Immature natural killer cell (primary cell): ENCODE data around the gene TTYH1. TPM values are rescaled to one million over a fixed set of nuclear protein-coding genes. Genes with fewer than 3 reads are reported as not detected.
A peak's percentile ranks its signal among the peaks of the same experiment; 100 is the strongest.

ENCODE experiments used
- DNase-seq, 3 donors: peaks; one replicate each; pipeline ENCODE4 v3.0.0; 2022; ENCODE audit warnings: mixed read lengths in 1 of 3
- H3K27ac Mint-ChIP-seq, 6 donors: one replicate each; pipeline ENCODE4 v1.8.0; 2020; ENCODE audit warnings: mixed read lengths in 6 of 6, mild to moderate bottlenecking in 5 of 6, inconsistent platforms in 4 of 6, moderate library complexity in 3 of 6
- H3K27me3 Mint-ChIP-seq, 3 donors: one replicate each; pipeline ENCODE4 v1.8.0; 2020 to 2021; ENCODE audit warnings: low read depth in 3 of 3, mild to moderate bottlenecking in 3 of 3, mixed read lengths in 3 of 3, moderate library complexity in 3 of 3, inconsistent platforms in 1 of 3
- H3K36me3 Mint-ChIP-seq, 3 donors: one replicate each; pipeline ENCODE4 v1.8.0; 2020; ENCODE audit warnings: mixed read lengths in 3 of 3, inconsistent platforms in 2 of 3, mild to moderate bottlenecking in 2 of 3
- H3K4me1 Mint-ChIP-seq, 2 donors: one replicate each; pipeline ENCODE4 v1.8.0; 2020; ENCODE audit warnings: inconsistent platforms in 2 of 2, mild to moderate bottlenecking in 2 of 2, mixed read lengths in 2 of 2, moderate library complexity in 1 of 2
- H3K4me3 Mint-ChIP-seq, 5 donors: one replicate each; pipeline ENCODE4 v1.8.0; 2020; ENCODE audit warnings: mild to moderate bottlenecking in 5 of 5, mixed read lengths in 5 of 5, inconsistent platforms in 3 of 5, moderate library complexity in 3 of 5
- H3K9me3 Mint-ChIP-seq, 6 donors: one replicate each; pipeline ENCODE4 v1.8.0; 2020; ENCODE audit warnings: mild to moderate bottlenecking in 6 of 6, mixed read lengths in 6 of 6, inconsistent platforms in 4 of 6, moderate library complexity in 3 of 6
- polyA plus RNA-seq, 3 donors: library from polyadenylated mRNA; unstranded; fragments of 300-500 nt; fragmentation: Illumina TruSeq; gene quantifications; one replicate each; pipeline ENCODE4 v1.2.3, GENCODE V29; 2021

TTYH1 gene
- polyA plus RNA-seq, 3 donors from 2014 or later = 0.48 to 1.5 TPM; not detected in 1

DNA sequence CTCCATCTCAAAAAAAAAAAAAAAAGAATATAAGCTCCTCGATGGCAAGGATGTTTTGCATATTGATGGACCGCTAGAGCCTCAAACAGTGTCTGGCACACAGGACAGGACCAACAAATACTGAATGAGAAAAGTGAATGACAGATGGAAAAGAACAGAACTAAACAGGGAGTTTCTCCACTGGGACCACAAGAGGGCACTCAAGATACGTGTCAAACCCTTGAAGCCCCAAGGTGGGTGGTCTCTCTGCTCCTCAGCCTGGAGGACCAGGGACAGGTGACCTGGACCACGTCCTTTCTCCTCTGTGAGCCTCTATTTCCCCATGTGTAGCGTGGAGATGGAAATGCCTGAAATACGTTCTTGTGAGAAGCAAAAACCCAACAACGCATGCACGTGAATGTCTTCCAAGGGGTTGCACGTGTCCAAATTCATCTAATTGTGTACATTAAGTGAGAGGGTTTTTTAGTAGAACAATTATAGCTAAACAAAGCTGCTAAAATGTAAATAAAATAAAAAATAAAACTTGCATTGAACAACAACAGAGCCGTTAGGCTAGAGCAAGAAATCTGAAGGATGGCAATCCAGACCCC is 63.5 kb downstream of the TTYH1 start:
- peak overlapping the region in 1 of 5 donors; percentile 12 for H3K4me3 Mint-ChIP-seq
- peaks cover 32 to 48% of the 10 kb centered on the region in 2 donors for H3K4me1 Mint-ChIP-seq
- peaks cover 12 to 23% (median 14%) of the 10 kb centered on the region in 3 donors for H3K27me3 Mint-ChIP-seq
- peak; percentile 46 to 61 (median 55) for DNase-seq
- no peak overlapping the region for H3K27ac Mint-ChIP-seq
- H3K36me3 Mint-ChIP-seq = no peaks in the 10 kb centered on the region
- H3K9me3 Mint-ChIP-seq = no peaks in the 10 kb centered on the region

DNA sequence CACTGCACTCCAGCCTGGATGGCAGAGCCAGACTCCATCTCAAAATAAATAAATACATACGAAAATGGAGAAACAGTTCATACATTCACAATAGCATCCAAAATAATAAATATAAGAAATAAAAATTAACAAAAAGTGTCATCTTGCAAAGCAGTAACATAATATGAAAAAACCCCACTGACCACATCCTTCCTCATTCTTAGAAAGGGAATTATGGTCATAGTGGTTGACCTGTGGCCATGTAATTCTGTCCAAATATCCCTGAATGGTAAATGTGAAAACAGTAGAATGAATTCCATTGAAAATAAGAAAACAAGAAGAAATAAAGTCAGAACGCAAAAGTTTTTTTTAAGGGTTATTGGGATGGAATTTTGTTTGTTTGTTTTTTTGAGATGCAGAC is 64.8 kb downstream of the TTYH1 start:
- Mint-ChIP-seq H3K9me3 (no peaks in the 10 kb centered on the region), H3K27ac (no peak overlapping the region), H3K4me3 (peak overlapping the region in 3 of 5 donors; percentile 17 to 36 (median 22)), H3K36me3 (no peaks in the 10 kb centered on the region), H3K4me1 (peaks cover 32 to 52% of the 10 kb centered on the region in 2 donors), H3K27me3 (peaks cover 14 to 20% (median 14%) of the 10 kb centered on the region in 3 donors)
- no peak for DNase-seq

DNA sequence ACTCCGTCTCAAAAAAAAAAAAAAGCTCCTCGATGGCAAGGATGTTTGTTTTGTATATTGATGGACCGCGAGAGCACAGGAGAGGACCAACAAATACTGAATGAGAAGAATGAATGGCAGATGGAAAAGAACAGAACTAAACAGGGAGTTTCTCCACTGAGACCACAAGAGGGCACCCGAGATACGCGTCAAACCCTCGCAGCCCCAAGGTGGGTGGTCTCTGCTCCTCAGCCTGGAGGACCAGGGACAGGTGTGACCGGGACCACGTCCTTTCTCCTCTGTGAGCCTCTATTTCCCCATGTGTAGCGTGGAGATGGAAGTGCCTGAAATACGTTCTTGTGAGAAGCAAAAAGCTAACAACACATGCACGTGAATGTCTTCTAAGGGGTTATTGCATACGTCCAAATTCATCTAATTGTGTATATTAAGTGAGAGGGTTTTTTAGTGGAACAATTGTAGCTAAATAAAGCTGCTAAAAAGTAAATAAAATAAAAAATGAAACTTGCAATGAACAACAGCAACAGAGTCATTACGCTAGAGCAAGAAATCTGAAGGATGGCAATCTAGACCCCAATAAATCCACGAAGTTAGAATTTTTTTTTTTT is 66.2 kb downstream of the TTYH1 start:
- peak; percentile 54 to 60 (median 60) for DNase-seq
- Mint-ChIP-seq H3K4me3 (peak overlapping the region; percentile 59 to 82 (median 77)), H3K27me3 (peaks cover 14 to 23% (median 15%) of the 10 kb centered on the region in 3 donors), H3K36me3 (no peaks in the 10 kb centered on the region), H3K9me3 (no peaks in the 10 kb centered on the region), H3K27ac (peak overlapping the region in 4 of 6 donors; percentile 0 to 69 (median 36)), H3K4me1 (peaks cover 32 to 57% of the 10 kb centered on the region in 2 donors)

DNA sequence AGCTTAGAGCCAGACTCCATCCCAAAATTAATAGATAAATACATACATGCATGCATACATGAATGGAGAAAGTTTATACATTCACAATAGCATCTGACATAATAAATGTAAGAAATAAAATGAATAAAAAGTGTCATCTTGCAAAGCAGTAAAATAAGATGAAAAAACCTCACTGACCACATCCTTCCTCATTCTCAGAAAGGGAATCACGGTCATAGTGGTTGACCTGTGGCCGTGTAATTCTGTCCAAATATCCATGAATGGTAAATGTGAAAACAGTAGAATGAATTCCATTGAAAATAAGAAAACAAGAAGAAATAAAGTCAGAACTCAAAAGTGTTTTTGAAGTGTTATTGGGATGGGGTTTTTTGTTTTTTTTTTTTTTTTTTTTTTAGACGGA is 67.6 kb downstream of the TTYH1 start:
- Mint-ChIP-seq H3K4me3 (peak overlapping the region; percentile 55 to 75 (median 64)), H3K9me3 (no peaks in the 10 kb centered on the region), H3K27me3 (peaks cover 12 to 20% (median 15%) of the 10 kb centered on the region in 3 donors), H3K27ac (peak overlapping the region in 2 of 6 donors; percentile 26 to 54), H3K36me3 (no peaks in the 10 kb centered on the region), H3K4me1 (peaks cover 32 to 57% of the 10 kb centered on the region in 2 donors)
- DNase-seq = peak in 2 of 3 donors; percentile 42 to 51

GRCh38 chr19:54484451-54484850 is 69.2 kb downstream of the TTYH1 start:
- Mint-ChIP-seq H3K4me1 (peaks cover 27 to 50% of the 10 kb centered on the region in 2 donors), H3K36me3 (no peaks in the 10 kb centered on the region), H3K27me3 (peaks cover 5 to 14% (median 12%) of the 10 kb centered on the region in 3 donors), H3K4me3 (no peak overlapping the region), H3K27ac (no peak overlapping the region), H3K9me3 (no peaks in the 10 kb centered on the region)
- DNase-seq = no peak

DNA sequence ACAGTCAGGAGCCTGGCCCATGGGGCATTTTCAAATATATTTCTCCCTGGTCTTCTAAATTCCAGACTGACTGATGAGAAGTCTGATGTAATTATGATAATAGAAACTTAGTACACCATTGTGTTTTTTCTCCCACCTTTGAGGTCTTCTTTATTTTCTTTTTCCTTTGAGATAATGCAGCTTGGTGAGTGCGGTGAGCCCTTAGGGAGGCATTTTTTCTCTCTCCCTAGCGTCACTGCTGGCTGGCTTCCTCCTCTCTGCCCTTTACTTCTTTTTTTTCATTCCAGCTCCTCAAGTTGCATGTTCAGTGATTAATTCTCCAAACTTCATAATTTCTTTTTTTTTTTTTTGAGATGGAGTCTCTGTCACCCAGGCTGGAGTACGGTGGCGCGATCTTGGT is 70.6 kb downstream of the TTYH1 start:
- H3K4me3 Mint-ChIP-seq = peak overlapping the region in 1 of 5 donors; percentile 1
- peaks cover 18 to 36% of the 10 kb centered on the region in 2 donors for H3K4me1 Mint-ChIP-seq
- peaks cover 5 to 14% (median 12%) of the 10 kb centered on the region in 3 donors for H3K27me3 Mint-ChIP-seq
- DNase-seq = no peak
- H3K36me3 Mint-ChIP-seq = no peaks in the 10 kb centered on the region
- H3K9me3 Mint-ChIP-seq = no peaks in the 10 kb centered on the region
- no peak overlapping the region for H3K27ac Mint-ChIP-seq

Other genes with a start within 250 kb of the TTYH1 start
- 1 to 10 TPM in 2 of 3 donors, under 1 TPM in 1; 0.93 to 3.3 (median 1.5) TPM for gene TMC4, start 242.3 kb upstream of the TTYH1 start, polyA plus RNA-seq
- 10 to 100 TPM in 2 of 3 donors, 1 to 10 TPM in 1; 8.8 to 17.8 (median 15.7) TPM for gene MBOAT7, start 225.9 kb upstream of the TTYH1 start, polyA plus RNA-seq
- gene TSEN34, start 224.2 kb upstream of the TTYH1 start, polyA plus RNA-seq = 10 to 100 TPM; 26.6 to 36.4 (median 34.0) TPM
- 1,000 to 10,000 TPM in 1 of 3 donors, 100 to 1,000 TPM in 2; 436 to 1,067 (median 492) TPM for gene RPS9, start 214.6 kb upstream of the TTYH1 start, polyA plus RNA-seq
- 1 to 10 TPM in 1 of 3 donors, under 1 TPM in 2; 0.21 to 2.7 (median 0.59) TPM for gene LILRB3, start 192.5 kb upstream of the TTYH1 start, polyA plus RNA-seq
- gene LILRA6, start 172.7 kb upstream of the TTYH1 start, polyA plus RNA-seq = under 1 TPM; 0.33 to 0.53 (median 0.39) TPM
- gene LILRB5, start 158.2 kb upstream of the TTYH1 start, polyA plus RNA-seq = not detected
- gene LILRB2, start 134.4 kb upstream of the TTYH1 start, polyA plus RNA-seq = under 1 TPM; 0.14 to 0.81 (median 0.31) TPM
- gene LILRA5, start 102.3 kb upstream of the TTYH1 start, polyA plus RNA-seq = 1 to 10 TPM in 1 of 3 donors, under 1 TPM in 1, not detected in 1; 0.28 to 1.6 TPM
- 1 to 10 TPM; 2.3 to 6.6 (median 2.8) TPM for gene LILRA4, start 76.3 kb upstream of the TTYH1 start, polyA plus RNA-seq
- gene LAIR1, start 50.5 kb upstream of the TTYH1 start, polyA plus RNA-seq = 100 to 1,000 TPM in 2 of 3 donors, 10 to 100 TPM in 1; 86.9 to 247 (median 126) TPM
- gene LENG8, start 33.7 kb downstream of the TTYH1 start, polyA plus RNA-seq = 1 to 10 TPM; 3.2 to 8.6 (median 3.2) TPM
- gene LENG9, start 48.3 kb downstream of the TTYH1 start, polyA plus RNA-seq = under 1 TPM in 1 of 3 donors, not detected in 2; 0.75 TPM
- gene CDC42EP5, start 57.8 kb downstream of the TTYH1 start, polyA plus RNA-seq = not detected
- 100 to 1,000 TPM in 2 of 3 donors, 10 to 100 TPM in 1; 77.7 to 463 (median 183) TPM for gene LAIR2, start 87.4 kb downstream of the TTYH1 start, polyA plus RNA-seq
- 1 to 10 TPM in 2 of 3 donors, under 1 TPM in 1; 0.58 to 9.7 (median 7.9) TPM for gene LILRA2, start 158.3 kb downstream of the TTYH1 start, polyA plus RNA-seq
- 1 to 10 TPM in 2 of 3 donors, under 1 TPM in 1; 0.47 to 3.4 (median 1.1) TPM for gene LILRA1, start 178.2 kb downstream of the TTYH1 start, polyA plus RNA-seq
- 10 to 100 TPM in 1 of 3 donors, 1 to 10 TPM in 2; 4.7 to 12.8 (median 9.1) TPM for gene LILRB1, start 215.0 kb downstream of the TTYH1 start, polyA plus RNA-seq
- gene LILRB4, start 247.5 kb downstream of the TTYH1 start, polyA plus RNA-seq = 1 to 10 TPM in 1 of 3 donors, under 1 TPM in 2; 0.27 to 7.4 (median 0.69) TPM